VCaP (cell line): ENCODE results near the gene FCRL5.
"Not testable (repeated sequence)": the region's sequence is repeated elsewhere in the genome, so short reads cannot be mapped to it uniquely, and the experiment has no call there.

ENCODE experiments used
- H3K27ac ChIP-seq: fragments of 450-650 bp; 2 replicates; pipeline ENCODE4 v1.5.1; 2017
- CTCF ChIP-seq: fragments of 450-650 bp; conservative IDR thresholded peaks from 2 replicates; pipeline ENCODE4 v1.5.1; 2017; ENCODE audit warnings: mild to moderate bottlenecking, moderate library complexity

Gene FCRL5

GRCh38 chr1:157487504-157487903 lies 64.8 kb downstream of the FCRL5 start:
- no peak for TF ChIP-seq CTCF
- no peak overlapping the region for H3K27ac ChIP-seq

- H3K27ac ChIP-seq, result no peak overlapping the region
- no peak for TF ChIP-seq CTCF
Measured at GRCh38 chr1:157487096-157487495, 65.2 kb downstream of the FCRL5 start.

GRCh38 chr1:157486400-157486799 lies 65.9 kb downstream of the FCRL5 start:
- H3K27ac ChIP-seq, result not testable (repeated sequence)

GRCh38 chr1:157485793-157486192 lies 66.5 kb downstream of the FCRL5 start:
- no peak for TF ChIP-seq CTCF
- H3K27ac ChIP-seq, result no peak overlapping the region

GRCh38 chr1:157484573-157484972 lies 67.7 kb downstream of the FCRL5 start:
- TF ChIP-seq CTCF, result no peak
- no peak overlapping the region for H3K27ac ChIP-seq

GRCh38 chr1:157483635-157484034 lies 68.7 kb downstream of the FCRL5 start:
- no peak for TF ChIP-seq CTCF
- no peak overlapping the region for H3K27ac ChIP-seq

- no peak overlapping the region for H3K27ac ChIP-seq
- no peak for TF ChIP-seq CTCF
Measured at GRCh38 chr1:157482717-157483116, 69.6 kb downstream of the FCRL5 start.

GRCh38 chr1:157482174-157482573 lies 70.1 kb downstream of the FCRL5 start:
- H3K27ac ChIP-seq, result no peak overlapping the region
- TF ChIP-seq CTCF, result no peak
